Neutrophil (primary cell): Measurements from ENCODE around the gene FGFBP1.

Experiments used
- H3K27ac ChIP-seq: fragments of 200-600 bp; sonication (generic); 2 replicates; pipeline ENCODE4 v1.5.1; 2016; ENCODE audit warnings: mild to moderate bottlenecking, moderate library complexity
- H3K27me3 ChIP-seq: fragments of 200-600 bp; sonication (generic); 2 replicates; pipeline ENCODE4 v1.6.0; 2016; ENCODE audit warnings: mild to moderate bottlenecking
- H3K36me3 ChIP-seq: fragments of 200-600 bp; sonication (generic); 2 replicates; pipeline ENCODE4 v1.5.1; 2017
- H3K4me1 ChIP-seq, 2 experiments: fragments of 200-600 bp in 1 of 2; sonication (generic) in 1 of 2; 1 replicate in 1 of 2; 2 replicates in 1 of 2; pipeline versions ENCODE4 v1.5.1 to v1.6.1; 2013 to 2016; ENCODE audit warnings: low read depth in 1 of 2, low read length in 1 of 2, mild to moderate bottlenecking in 1 of 2, moderate library complexity in 1 of 2; ENCODE audit not compliant: control insufficient read depth in 1 of 2, insufficient read depth in 1 of 2
- H3K4me3 ChIP-seq, 2 experiments: fragments of 200-600 bp in 1 of 2; sonication (generic) in 1 of 2; 1 replicate in 1 of 2; 2 replicates in 1 of 2; pipeline ENCODE4 v1.5.1; 2013 to 2016; ENCODE audit warnings: low read depth in 1 of 2, low read length in 1 of 2, mild to moderate bottlenecking in 1 of 2, moderate library complexity in 1 of 2
- H3K9me3 ChIP-seq: fragments of 200-600 bp; sonication (generic); 2 replicates; pipeline ENCODE4 v1.5.1; 2016
- TF ChIP-seq, protein P1 (sequence below): fragments of 200-600 bp; sonication (generic); IDR thresholded peaks from 2 replicates; pipeline ENCODE4 v1.5.1; 2016; ENCODE audit warnings: antibody characterized with exemption

Gene FGFBP1

GRCh38 chr4:15976456-15977447, 38.2 kb upstream of the FGFBP1 start:
- H3K36me3 ChIP-seq = no peaks in the 10 kb centered on the region
- TF ChIP-seq, protein P1, sequence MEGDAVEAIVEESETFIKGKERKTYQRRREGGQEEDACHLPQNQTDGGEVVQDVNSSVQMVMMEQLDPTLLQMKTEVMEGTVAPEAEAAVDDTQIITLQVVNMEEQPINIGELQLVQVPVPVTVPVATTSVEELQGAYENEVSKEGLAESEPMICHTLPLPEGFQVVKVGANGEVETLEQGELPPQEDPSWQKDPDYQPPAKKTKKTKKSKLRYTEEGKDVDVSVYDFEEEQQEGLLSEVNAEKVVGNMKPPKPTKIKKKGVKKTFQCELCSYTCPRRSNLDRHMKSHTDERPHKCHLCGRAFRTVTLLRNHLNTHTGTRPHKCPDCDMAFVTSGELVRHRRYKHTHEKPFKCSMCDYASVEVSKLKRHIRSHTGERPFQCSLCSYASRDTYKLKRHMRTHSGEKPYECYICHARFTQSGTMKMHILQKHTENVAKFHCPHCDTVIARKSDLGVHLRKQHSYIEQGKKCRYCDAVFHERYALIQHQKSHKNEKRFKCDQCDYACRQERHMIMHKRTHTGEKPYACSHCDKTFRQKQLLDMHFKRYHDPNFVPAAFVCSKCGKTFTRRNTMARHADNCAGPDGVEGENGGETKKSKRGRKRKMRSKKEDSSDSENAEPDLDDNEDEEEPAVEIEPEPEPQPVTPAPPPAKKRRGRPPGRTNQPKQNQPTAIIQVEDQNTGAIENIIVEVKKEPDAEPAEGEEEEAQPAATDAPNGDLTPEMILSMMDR = no peak
- H3K4me1 ChIP-seq = peaks cover 0 to 4% of the 10 kb centered on the region in 2 experiments
- no peaks in the 10 kb centered on the region for H3K9me3 ChIP-seq
- no peak overlapping the region for H3K27ac ChIP-seq
- no peaks in the 10 kb centered on the region for H3K27me3 ChIP-seq
- no peak overlapping the region for H3K4me3 ChIP-seq

- TF ChIP-seq, protein P1 = no peak
- H3K4me1 ChIP-seq = no peaks in the 10 kb centered on the region
- H3K27me3 ChIP-seq = no peaks in the 10 kb centered on the region
- no peak overlapping the region for H3K27ac ChIP-seq
- H3K36me3 ChIP-seq = no peaks in the 10 kb centered on the region
- no peak overlapping the region for H3K4me3 ChIP-seq
- H3K9me3 ChIP-seq = no peaks in the 10 kb centered on the region
Measured at GRCh38 chr4:15971068-15971801, 32.7 kb upstream of the FGFBP1 start.

DNA sequence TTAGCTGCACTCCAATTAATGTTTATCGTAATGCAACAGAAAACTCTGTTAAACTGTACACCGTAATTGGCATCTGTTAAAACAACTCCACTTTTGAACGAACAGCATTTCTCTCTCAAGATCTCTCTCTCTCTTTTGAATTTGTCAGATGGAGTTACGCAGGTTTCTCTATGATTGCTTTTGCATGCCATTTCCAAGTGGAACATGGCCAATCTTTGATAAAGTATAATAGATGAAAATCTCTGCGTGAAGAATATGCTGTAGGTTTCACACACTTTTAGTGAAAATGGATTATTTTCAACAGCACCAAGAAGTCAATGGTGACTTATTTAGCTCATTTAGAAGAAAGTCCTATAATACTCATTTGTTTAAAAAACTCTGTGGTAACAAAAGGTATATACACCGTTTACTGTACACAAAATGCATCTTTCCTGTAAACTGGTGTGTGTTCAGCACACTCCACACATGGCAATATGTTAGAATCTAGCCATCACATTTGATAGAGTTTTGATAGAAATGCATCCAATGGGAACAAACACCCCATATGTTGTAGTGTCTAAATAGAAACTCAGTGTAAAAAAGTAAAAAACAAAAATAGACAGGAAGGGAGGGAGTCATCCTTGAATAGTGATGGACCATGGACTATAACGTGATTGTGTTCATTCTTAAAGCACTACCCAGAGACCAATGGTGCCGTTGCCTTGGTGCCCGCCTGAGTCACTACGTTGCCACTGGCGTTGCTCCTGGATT, 30.2 kb upstream of the FGFBP1 start:
- H3K9me3 ChIP-seq = no peaks in the 10 kb centered on the region
- TF ChIP-seq, protein P1 = no peak
- no peaks in the 10 kb centered on the region for H3K27me3 ChIP-seq
- no peak overlapping the region for H3K4me3 ChIP-seq
- H3K27ac ChIP-seq = no peak overlapping the region
- H3K36me3 ChIP-seq = no peaks in the 10 kb centered on the region
- peaks cover 14 to 19% of the 10 kb centered on the region in 2 experiments for H3K4me1 ChIP-seq

DNA sequence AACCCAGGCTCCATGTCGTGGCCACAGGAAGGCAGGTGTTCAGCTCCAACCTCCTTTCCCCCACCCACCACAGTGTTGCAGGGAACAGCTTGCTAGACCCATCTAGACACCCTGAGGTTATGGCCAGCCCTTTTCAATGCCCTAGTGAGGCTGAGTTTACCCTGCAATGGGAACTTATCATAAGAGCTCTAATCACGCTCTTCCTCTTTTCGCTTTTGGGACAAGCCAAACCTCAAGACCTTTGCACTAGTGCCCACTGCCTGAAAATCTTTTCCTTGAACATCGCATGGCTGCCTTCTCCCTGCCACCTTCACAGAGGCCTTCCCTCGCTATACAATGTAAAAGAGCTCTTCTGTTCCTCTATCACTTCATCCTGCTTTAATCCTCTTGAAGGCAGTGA, 26.8 kb upstream of the FGFBP1 start:
- Histone ChIP-seq H3K27me3 (no peaks in the 10 kb centered on the region), H3K27ac (peak overlapping the region; percentile 16), H3K4me1 (peaks cover 40 to 44% of the 10 kb centered on the region in 2 experiments), H3K9me3 (no peaks in the 10 kb centered on the region), H3K4me3 (no peak overlapping the region), H3K36me3 (no peaks in the 10 kb centered on the region)
- TF ChIP-seq, protein P1 = no peak

- Histone ChIP-seq H3K27me3 (no peaks in the 10 kb centered on the region), H3K9me3 (no peaks in the 10 kb centered on the region), H3K36me3 (no peaks in the 10 kb centered on the region), H3K27ac (peak overlapping the region; percentile 68), H3K4me1 (peaks cover 40 to 44% of the 10 kb centered on the region in 2 experiments), H3K4me3 (no peak overlapping the region)
- TF ChIP-seq, protein P1 = no peak
Measured at GRCh38 chr4:15964159-15964558, 25.6 kb upstream of the FGFBP1 start.
